Measurements from ENCODE around the gene APEH. TPM values are rescaled to one million over a fixed set of nuclear protein-coding genes. Genes with fewer than 3 reads are reported as not detected.

Gene APEH
- total and polyA plus RNA-seq, 10 of the 15 experiments (the other 5 are each of a cell fraction or from before 2014, with no cell fraction given): 74.4 to 214 (median 131) TPM

GRCh38 chr3:49673715-49674496, at the start of gene APEH (continued):
- TF ChIP-seq HSF1 (IDR thresholded peaks at IDR 0.05; ENCODE audit: low read depth, low read length): no peak
- no peak for TF ChIP-seq CUX1 (IDR thresholded peaks at IDR 0.05; ENCODE audit: insufficient replicate concordance, low read depth, low read length)
- no peak for TF ChIP-seq EED (IDR thresholded peaks at IDR 0.05; ENCODE audit: low read depth)
- TF ChIP-seq, protein P1, sequence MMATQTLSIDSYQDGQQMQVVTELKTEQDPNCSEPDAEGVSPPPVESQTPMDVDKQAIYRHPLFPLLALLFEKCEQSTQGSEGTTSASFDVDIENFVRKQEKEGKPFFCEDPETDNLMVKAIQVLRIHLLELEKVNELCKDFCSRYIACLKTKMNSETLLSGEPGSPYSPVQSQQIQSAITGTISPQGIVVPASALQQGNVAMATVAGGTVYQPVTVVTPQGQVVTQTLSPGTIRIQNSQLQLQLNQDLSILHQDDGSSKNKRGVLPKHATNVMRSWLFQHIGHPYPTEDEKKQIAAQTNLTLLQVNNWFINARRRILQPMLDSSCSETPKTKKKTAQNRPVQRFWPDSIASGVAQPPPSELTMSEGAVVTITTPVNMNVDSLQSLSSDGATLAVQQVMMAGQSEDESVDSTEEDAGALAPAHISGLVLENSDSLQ (IDR thresholded peaks at IDR 0.05): peak; percentile 95
- TF ChIP-seq, protein P2, sequence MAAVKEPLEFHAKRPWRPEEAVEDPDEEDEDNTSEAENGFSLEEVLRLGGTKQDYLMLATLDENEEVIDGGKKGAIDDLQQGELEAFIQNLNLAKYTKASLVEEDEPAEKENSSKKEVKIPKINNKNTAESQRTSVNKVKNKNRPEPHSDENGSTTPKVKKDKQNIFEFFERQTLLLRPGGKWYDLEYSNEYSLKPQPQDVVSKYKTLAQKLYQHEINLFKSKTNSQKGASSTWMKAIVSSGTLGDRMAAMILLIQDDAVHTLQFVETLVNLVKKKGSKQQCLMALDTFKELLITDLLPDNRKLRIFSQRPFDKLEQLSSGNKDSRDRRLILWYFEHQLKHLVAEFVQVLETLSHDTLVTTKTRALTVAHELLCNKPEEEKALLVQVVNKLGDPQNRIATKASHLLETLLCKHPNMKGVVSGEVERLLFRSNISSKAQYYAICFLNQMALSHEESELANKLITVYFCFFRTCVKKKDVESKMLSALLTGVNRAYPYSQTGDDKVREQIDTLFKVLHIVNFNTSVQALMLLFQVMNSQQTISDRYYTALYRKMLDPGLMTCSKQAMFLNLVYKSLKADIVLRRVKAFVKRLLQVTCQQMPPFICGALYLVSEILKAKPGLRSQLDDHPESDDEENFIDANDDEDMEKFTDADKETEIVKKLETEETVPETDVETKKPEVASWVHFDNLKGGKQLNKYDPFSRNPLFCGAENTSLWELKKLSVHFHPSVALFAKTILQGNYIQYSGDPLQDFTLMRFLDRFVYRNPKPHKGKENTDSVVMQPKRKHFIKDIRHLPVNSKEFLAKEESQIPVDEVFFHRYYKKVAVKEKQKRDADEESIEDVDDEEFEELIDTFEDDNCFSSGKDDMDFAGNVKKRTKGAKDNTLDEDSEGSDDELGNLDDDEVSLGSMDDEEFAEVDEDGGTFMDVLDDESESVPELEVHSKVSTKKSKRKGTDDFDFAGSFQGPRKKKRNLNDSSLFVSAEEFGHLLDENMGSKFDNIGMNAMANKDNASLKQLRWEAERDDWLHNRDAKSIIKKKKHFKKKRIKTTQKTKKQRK (IDR thresholded peaks at IDR 0.05; ENCODE audit: low read depth, low read length): no peak
- TF ChIP-seq ZNF592 (IDR thresholded peaks at IDR 0.05): no peak
- no peak for TF ChIP-seq ZNF217 (IDR thresholded peaks at IDR 0.05)
- no peak for TF ChIP-seq MTA3 (IDR thresholded peaks at IDR 0.05; ENCODE audit: borderline replicate concordance, low read length)
- TF ChIP-seq, protein P3, sequence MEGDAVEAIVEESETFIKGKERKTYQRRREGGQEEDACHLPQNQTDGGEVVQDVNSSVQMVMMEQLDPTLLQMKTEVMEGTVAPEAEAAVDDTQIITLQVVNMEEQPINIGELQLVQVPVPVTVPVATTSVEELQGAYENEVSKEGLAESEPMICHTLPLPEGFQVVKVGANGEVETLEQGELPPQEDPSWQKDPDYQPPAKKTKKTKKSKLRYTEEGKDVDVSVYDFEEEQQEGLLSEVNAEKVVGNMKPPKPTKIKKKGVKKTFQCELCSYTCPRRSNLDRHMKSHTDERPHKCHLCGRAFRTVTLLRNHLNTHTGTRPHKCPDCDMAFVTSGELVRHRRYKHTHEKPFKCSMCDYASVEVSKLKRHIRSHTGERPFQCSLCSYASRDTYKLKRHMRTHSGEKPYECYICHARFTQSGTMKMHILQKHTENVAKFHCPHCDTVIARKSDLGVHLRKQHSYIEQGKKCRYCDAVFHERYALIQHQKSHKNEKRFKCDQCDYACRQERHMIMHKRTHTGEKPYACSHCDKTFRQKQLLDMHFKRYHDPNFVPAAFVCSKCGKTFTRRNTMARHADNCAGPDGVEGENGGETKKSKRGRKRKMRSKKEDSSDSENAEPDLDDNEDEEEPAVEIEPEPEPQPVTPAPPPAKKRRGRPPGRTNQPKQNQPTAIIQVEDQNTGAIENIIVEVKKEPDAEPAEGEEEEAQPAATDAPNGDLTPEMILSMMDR (IDR thresholded peaks at IDR 0.05 in 2 of 3, conservative IDR thresholded peaks at IDR 0.05 in 1 of 3; ENCODE audit: control insufficient read depth in 2 of 3, extremely low read depth in 1 of 3, insufficient read depth in 1 of 3, low read depth in 3 of 3, low read length in 3 of 3): no peak
- TF ChIP-seq JUNB (IDR thresholded peaks at IDR 0.05): no peak

Data from GM12878 (cell line).